ENCODE results near the gene YTHDF1.
A peak's percentile ranks its signal among the peaks of the same experiment; 100 is the strongest.
"Not testable (repeated sequence)": the region's sequence is repeated elsewhere in the genome, so short reads cannot be mapped to it uniquely, and the experiment has no call there.

The YTHDF1 gene

GRCh38 chr20:63216041-63216848 is at the start of gene YTHDF1:
YTHDF1 (minus strand) TSS chr20:63216131; CDS start chr20:63215892, 239 bp downstream.
- peak; percentile 99 for DNase-seq

GRCh38 chr20:63264519-63264918 is 48.6 kb upstream of the YTHDF1 start:
- DNase-seq, result no peak

- no peak for DNase-seq
Observed at GRCh38 chr20:63264000-63264399, 48.1 kb upstream of the YTHDF1 start.

- DNase-seq, result no peak
Observed at GRCh38 chr20:63262836-63263235, 46.9 kb upstream of the YTHDF1 start.

- no peak for DNase-seq
Observed at GRCh38 chr20:63261795-63262528, 46.0 kb upstream of the YTHDF1 start.

GRCh38 chr20:63261060-63261794 is 45.3 kb upstream of the YTHDF1 start:
- no peak for DNase-seq

- no peak for DNase-seq
Observed at GRCh38 chr20:63260521-63260920, 44.6 kb upstream of the YTHDF1 start.

GRCh38 chr20:63259734-63260460 is 44.0 kb upstream of the YTHDF1 start:
- no peak for DNase-seq

- no peak for DNase-seq
Observed at GRCh38 chr20:63258781-63259180, 42.9 kb upstream of the YTHDF1 start.

GRCh38 chr20:63257629-63258028 is 41.7 kb upstream of the YTHDF1 start:
- no peak for DNase-seq

- no peak for DNase-seq
Observed at GRCh38 chr20:63256954-63257353, 41.0 kb upstream of the YTHDF1 start.

GRCh38 chr20:63255931-63256704 is 40.2 kb upstream of the YTHDF1 start:
- no peak for DNase-seq

- DNase-seq, result no peak
Observed at GRCh38 chr20:63254606-63255384, 38.9 kb upstream of the YTHDF1 start.

GRCh38 chr20:63254232-63254605 is 38.3 kb upstream of the YTHDF1 start, which contains the start of gene NKAIN4:
NKAIN4 (minus strand) TSS chr20:63254463; CDS start chr20:63254450, 13 bp downstream.
- DNase-seq, result no peak

- no peak for DNase-seq
Observed at GRCh38 chr20:63253438-63254231, 37.7 kb upstream of the YTHDF1 start.

- DNase-seq, result no peak
Observed at GRCh38 chr20:63253065-63253437, 37.1 kb upstream of the YTHDF1 start.

- no peak for DNase-seq
Observed at GRCh38 chr20:63252284-63252711, 36.4 kb upstream of the YTHDF1 start.

- not testable (repeated sequence) for DNase-seq
Observed at GRCh38 chr20:63251350-63251749, 35.4 kb upstream of the YTHDF1 start.

- no peak for DNase-seq
Observed at GRCh38 chr20:63249891-63250290, 34.0 kb upstream of the YTHDF1 start.
